Stimulated activated CD8-positive, alpha-beta memory T cell treated with anti-CD3 and anti-CD28 coated beads, Interleukin-15, amount 100 ng/mL, for 1 hour (primary cell): ENCODE data around the gene SYNGAP1.

Source experiments
- DNase-seq: peaks from one replicate; pipeline ENCODE4 v3.0.0-alpha.2; 2020; ENCODE audit warnings: low read depth

SYNGAP1 gene

GRCh38 chr6:33421344-33421643 lies 1.4 kb downstream of the SYNGAP1 start:
- no peak for DNase-seq

DNA sequence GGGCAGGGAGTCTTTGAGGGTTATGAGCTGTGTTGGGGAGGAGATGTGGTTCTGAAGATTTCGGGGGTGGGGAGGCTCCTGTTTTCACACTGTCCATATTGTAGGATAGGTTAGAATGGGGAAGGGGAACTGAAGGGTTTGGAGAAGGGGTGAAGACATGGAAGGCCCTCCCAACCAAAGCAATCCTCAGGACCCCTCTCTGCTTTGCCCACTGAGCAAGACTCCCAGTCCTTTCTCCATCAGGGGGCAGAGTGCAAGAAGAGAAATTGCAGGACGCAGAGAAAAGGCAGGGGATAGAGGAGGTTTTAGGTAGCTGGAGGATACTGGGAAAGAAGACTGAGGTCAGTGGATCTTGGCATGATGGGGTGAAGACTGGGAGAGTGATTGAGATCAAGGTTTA lies 3.9 kb downstream of the SYNGAP1 start:
- no peak for DNase-seq

DNA sequence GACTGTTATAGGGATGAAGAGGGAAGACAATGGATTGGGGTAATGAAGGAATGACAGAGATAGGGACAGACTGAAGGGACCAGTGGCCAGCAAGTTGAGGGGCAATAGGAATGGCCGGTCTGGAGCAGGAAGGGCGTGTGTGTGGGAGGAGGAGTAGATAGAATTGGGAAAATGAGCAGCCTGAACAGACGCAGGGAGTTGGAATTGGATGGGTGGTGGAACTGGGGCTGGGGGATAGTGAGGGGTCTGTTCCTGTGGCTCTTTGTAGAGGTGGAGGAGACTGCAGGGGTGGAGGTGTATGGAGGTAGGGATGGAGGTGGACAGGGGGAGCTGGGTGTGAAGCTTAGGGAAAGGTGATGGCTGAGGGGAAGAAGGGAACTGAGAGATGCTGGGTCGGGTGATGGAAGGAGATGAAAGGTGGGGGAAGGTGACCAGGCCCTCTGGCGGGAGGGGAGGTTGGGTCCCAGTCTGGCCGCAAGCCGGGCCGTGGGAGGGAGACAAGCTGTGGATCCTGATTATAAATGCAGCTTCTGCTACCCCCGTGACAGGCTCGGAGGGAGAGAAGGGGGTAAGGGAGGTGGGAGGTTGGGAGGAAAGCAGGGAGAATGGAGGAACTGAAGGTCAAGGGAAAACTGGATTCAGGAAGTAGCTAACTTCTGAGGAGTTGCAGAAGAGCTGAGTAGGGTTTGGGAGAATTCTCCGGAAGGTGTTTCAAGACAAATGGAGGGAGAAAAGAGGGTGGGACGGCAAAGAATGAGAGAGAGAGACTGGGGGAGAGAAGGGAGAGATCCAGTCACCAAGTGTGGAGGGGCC lies 5.2 kb downstream of the SYNGAP1 start:
- no peak for DNase-seq

DNA sequence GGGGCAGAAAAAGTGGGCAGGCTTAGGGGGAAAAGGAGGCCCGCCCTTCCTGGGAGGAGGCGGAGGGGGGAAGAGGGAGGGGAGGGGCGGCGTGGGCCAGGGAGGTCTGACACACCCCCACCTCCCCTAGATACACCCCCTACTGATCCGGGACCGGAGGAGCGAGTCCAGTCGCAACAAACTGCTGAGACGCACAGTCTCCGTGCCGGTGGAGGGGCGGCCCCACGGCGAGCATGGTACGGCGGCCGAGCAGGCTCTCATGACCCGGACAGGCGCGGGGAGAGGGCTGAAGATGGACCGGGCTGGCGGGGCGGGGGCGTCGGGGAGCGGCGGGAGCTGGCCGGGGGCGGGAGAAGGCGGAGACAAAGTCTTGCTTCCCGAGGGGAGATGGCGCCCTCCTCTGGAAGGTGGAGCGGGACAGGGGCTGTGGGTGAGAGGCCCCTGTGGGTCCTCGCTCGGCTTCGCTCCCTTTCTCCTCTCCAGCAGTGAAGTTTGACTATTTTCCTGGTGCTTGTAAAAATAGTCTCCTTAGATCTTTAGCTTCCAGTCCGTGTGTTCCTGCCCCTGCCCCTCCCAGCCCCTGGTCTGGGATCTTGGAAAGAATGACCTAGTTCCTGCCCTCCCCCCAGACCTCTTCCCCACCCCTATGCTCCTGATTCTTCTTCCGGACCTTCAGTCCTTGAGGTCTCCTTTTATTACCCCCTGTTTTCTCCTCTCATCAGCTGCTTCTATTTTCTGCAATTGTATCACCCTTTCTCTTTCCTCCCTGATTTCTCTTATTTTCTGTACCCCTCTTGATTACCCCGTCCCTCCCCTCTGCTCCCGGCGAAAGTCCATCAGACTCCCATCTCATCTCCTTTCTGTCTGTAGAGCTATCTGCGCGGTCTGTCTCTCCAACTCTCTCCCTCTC lies 6.1 kb downstream of the SYNGAP1 start:
- peak; percentile 66 for DNase-seq

GRCh38 chr6:33426590-33427511 lies 7.0 kb downstream of the SYNGAP1 start:
- DNase-seq = no peak

DNA sequence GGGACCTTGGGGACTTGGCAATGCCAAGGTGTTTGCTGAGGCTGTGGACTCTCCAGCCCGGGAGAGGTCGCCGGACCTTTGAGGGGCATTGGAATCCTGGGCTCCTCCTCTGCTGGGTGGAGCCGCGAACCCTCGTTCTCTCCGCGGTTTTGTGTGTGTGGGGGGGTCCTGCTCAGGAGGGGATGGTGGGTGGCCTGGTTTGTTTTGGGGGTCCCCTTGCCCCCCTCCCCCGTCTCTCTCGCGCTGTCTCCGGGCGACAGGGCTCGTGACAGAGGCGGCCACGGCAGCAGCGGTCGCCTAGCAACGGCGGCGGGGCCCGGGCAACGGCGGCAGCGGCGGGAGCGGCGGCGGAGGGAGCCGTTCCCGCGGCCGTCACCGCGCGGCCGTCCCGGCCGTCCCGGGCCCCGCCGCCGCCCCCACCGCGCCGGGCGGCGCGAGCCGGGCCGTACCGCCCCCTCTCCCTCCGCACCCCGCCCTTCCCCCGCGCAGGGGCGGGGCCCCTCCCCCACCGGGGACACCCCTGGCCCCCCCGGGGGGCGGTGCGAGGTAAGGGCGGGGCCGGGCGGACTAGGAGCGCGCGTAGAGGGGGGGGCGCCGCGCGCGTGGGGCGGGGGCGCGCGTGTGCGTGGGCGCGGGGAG lies 7.8 kb downstream of the SYNGAP1 start:
- DNase-seq = no peak

DNA sequence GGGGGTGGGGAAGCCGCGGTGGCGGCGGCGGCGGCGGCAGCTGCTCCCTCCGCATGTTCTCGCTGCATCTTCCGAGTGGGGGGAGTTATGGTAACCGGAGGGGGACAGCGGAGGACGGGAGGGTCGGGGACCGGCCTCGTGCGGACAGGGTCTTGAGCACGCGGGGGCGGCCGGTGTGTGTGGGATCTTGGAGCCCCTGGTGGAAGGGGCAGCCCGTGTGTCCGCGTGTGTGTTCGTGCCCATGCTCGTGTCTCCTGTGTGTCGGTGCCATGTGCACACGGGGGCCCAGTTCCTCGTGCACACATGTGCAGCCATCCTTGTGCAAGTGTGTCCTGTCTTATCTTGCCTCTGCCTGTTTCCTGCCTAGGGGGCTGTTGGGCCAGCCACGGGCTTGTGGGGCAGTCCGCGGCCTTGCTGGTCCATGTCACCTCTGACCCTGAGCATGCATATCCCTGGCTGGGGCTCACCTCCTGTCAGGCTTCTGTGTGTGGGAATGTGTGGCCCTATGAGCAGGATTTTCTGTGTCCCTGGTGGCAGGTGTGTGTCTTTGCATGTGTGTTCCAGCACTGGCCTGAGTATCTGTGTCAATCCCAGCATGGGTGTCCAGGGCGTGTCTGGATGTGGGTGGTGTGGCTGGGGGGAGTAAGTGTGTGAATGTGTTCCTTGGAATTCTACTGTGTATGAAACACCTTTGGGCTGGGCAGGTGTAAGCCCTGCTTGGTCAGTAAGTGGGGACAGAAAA lies 8.5 kb downstream of the SYNGAP1 start:
- no peak for DNase-seq

GRCh38 chr6:33428966-33429749 lies 9.3 kb downstream of the SYNGAP1 start:
- DNase-seq = no peak

GRCh38 chr6:33429750-33430052 lies 9.8 kb downstream of the SYNGAP1 start:
- no peak for DNase-seq

DNA sequence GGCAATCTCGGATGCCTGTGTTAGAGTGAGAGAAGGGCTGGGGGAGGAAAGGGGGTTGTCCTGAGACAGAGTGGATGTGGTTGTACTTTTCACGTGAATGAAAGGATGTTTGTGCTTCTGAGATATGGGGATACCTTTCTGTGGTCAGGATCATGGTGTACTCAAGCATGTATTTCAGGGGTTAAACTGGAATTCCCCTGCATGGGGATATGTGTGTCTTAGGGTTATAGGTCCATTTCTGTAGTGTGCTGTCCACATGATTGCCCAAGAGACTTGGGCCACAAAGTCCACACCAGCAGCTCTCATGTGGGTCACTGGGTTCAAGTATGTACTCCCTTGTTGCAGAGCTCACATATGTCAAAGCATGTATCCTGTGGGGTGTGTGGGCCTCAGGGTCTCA lies 10.5 kb downstream of the SYNGAP1 start:
- DNase-seq = no peak

GRCh38 chr6:33430991-33431879 lies 11.4 kb downstream of the SYNGAP1 start:
- peak; percentile 69 for DNase-seq

GRCh38 chr6:33431880-33432541 lies 12.1 kb downstream of the SYNGAP1 start:
- DNase-seq = no peak

- no peak for DNase-seq
Measured at GRCh38 chr6:33432546-33432945, 12.7 kb downstream of the SYNGAP1 start.

- DNase-seq = no peak
Measured at GRCh38 chr6:33433001-33433543, 13.2 kb downstream of the SYNGAP1 start.

GRCh38 chr6:33433544-33434191 lies 13.8 kb downstream of the SYNGAP1 start:
- DNase-seq = no peak

GRCh38 chr6:33434961-33435360 lies 15.1 kb downstream of the SYNGAP1 start:
- DNase-seq = no peak

- DNase-seq = no peak
Measured at GRCh38 chr6:33437666-33438065, 17.8 kb downstream of the SYNGAP1 start.

GRCh38 chr6:33438978-33439594 lies 19.2 kb downstream of the SYNGAP1 start:
- DNase-seq = no peak
